ENCODE data around the gene ZNF408.

The ZNF408 gene

DNA sequence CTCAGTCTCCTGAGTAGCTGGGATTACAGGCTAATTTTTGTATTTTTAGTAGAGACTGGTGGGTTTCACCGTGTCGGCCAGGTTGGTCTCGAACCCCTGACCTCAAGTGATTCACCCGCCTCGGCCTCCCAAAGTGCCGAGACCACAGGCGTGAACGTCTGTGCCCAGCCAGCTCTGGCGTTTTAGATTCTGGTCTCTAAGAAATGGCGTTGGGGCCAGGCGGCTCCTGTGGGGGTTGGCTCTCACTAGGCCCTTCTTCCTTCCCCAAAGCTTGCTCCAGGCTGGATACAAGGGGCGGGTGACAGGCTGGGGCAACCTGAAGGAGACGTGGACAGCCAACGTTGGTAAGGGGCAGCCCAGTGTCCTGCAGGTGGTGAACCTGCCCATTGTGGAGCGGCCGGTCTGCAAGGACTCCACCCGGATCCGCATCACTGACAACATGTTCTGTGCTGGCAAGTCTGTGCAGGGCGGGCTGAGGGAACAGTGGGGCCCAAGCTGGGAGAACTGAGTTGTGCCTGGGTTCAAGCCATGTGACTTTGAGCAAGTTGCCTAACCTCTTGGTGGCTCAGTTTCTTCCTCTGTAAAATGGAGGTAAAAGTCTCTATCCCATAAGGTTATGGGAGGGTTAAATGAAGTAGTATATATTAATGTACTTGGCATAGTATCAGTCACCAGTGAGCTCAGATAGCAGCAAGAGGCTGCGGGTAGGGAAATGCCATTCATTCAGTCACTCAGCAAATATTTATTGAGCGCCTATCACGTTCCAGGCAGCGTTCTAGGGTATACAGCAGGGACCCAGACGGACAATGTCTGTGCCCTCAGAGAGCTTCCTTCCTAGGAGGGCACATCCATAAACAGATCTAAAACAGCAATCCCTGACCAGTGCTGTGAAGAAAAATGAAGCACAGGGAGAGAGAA lies 28.5 kb downstream of the ZNF408 start:
- no peak for DNase-seq

DNA sequence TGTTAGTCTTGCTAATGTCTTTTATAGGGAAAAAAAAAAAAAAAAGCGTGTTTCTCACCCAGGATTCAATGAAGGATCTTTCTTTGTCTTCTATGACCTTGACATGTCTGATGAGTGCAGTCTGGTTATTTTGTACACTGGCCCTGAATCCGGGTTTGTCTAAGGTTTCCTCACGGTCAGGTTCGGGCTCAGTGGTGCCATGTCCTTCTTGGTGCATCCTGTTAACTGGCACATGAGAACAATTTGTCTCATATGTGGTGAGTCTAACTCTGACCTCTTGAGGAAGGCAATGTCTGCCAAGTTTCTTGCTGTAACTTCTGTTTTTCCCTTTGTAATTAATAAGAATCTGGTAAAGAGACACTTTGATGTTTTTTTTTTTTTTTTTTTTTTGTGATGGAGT lies 30.7 kb downstream of the ZNF408 start:
- DNase-seq: no peak

DNA sequence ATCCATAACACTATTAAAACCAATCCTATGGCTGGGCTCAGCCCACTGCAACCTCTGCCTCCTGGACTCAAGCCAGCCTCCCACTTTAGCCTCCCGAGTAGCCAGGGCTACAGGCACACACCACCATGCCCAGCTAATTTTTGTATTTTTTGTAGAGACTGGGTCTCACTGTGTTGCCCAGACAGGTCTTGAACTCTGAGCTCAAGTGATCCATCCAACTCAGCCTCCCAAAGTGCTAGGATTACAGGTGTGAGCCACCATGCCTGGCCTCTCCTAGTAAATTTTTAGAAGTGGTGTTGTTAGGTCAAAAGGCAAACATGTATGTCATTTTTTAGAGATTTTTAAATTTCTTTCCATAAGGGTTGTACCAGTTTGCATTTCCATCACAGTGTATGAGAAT lies 32.4 kb downstream of the ZNF408 start:
- DNase-seq: no peak

DNA sequence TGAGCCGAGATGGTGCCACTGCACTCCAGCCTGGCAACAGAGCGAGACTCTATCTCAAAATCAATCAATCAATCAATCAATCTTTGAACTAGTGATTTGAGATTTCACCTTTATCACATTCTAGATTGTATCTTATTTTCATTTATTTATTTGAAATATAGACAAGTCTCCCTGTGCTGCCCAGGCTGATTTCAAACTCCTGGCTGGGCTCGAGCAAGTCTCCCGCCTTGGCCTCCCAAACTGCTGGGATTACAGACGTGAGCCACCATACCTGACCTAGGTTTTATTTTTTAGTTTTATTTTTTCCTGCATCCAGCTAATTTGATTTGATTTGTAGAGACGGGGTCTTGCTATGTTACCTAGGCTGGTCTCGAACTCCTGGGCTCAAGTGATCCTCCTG lies 35.3 kb downstream of the ZNF408 start:
- DNase-seq: no peak

DNA sequence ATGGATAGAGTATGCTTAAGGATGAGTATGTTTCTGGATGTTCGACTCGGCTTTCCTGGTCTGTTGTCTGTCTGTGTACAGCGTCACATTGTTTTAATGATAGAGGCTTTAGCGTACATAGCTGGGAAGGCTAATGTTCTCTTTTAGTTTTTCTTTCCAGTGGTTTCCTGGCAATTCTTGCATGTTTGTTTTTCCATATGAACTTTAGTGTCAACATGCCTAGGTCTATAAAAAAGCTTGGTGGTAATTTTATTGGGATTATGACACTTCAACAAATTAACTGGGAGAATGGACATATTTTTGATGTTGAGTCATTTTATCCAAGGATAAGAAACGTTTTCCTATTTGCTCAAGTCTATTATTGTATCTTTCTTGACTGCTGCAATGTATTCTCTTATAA lies 35.8 kb downstream of the ZNF408 start:
- no peak for DNase-seq

DNA sequence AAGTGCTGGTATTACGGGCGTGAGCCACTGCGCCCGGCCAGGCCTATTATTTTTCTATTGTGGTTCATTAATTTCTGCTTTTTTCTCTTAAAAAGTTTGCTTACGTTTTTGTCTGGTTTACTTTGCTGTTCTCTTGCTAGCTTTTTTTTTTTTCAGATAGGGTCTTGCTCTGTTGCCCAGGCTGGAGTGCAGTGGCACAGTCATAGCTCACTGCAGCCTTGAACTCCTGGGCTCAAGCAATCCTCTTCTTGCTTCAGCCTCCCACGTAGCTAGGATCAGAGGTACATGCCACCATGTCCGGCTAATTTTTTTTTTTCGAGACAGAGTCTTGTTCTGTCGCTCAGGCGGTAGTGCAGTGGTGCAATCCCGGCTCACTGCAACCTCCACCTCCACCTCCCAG lies 36.9 kb downstream of the ZNF408 start:
- DNase-seq: no peak

DNA sequence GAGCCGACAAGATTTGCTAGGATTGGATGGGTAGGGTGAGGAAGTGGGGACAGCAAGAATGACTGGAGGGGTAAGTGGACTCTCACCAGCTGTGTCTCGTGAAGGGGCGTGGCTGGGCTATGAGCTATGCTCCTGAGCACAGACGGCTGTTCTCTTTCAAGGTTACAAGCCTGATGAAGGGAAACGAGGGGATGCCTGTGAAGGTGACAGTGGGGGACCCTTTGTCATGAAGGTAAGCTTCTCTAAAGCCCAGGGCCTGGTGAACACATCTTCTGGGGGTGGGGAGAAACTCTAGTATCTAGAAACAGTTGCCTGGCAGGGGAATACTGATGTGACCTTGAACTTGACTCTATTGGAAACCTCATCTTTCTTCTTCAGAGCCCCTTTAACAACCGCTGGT lies 38.1 kb downstream of the ZNF408 start:
- DNase-seq: no peak

DNA sequence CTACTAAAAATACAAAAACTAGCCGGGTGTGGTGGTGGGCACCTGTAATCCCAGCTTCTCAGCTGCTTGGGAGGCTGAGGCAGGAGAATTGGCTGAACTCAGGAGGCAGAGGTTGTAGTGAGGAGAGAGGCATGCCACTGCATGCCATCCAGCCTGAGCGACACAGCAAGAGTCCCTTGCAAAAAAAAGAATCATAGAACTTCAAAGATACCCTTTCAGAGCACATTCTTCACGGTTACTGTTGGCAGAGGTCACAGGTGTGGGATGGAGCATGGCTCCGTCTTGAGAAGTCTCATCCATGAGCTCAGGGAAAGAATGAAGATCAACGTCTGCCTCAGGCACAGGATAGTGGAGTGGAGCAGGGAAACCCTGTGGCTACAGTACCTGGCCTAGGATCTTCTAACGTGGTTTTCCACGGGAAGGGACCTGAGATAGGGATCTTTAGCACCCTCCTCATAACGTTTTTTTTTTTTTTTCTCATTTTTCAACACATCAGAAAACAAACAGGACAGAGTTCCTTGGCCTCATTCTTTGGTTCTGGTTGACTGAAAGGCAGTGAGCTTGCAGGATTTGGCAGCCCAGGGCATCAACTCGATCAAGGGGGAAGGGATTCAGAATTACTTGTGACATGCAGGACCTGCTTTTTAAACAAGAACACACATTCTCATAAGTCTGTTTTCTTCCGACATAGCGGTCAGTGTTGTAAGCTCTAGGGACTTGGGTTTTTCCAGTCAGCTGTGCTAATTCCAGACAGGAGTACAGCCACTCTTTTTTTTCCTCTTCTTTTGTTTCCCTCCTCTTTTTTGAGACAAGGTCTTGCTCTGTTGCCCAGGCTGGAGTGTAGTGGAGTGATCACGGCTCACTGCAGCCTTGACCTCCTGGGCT lies 41.0 kb downstream of the ZNF408 start:
- no peak for DNase-seq

DNA sequence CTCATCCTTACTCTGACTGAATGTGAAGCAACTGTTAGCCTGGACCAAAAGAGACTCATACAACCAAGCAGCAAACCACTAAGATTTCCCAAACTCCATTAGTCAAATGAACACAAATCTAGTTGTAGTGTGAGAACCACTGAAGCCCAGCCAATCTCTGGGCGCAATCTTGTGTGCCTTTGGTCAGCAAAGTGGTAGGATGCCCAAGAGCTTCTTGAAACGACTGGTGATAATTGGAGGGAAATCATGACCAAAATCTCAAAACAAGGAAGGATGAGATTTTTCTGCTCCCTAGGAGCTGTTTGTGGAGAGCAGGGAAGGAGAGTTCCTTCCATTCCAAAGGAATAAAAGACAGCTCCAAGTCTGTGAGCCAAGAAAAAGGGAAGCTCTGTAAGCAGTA lies 42.2 kb downstream of the ZNF408 start:
- no peak for DNase-seq

DNA sequence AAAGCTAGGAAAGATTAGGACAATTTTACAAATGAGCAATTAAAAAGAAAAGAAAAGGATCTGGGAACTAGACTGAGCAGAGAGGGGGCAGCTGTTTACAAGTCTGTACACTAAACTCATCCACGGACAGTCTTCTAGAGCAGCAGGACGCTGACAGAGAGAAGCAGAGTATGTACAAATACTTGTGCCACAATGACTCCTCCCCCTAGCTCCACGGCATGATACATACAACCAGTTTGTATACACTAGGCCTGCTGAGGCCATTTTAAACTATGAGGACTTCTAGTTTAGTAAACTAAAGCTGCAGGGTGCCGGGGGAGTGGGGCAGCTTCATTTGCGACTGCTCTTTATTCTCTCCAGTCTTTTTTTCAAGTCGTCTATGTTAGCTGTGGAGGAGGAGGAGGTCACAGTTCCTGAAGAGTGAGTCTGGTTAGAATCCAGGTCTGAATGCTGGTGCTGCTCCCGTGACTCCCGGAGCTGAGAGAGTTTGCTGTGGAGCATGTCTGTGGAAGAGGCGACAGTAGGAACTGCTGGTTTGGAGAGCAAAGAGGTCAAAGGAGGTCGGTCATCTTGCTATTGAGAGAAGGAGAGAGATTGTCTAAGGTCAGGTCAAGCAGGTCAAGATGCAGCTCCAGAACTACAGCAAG lies 43.0 kb downstream of the ZNF408 start:
- DNase-seq: no peak

DNA sequence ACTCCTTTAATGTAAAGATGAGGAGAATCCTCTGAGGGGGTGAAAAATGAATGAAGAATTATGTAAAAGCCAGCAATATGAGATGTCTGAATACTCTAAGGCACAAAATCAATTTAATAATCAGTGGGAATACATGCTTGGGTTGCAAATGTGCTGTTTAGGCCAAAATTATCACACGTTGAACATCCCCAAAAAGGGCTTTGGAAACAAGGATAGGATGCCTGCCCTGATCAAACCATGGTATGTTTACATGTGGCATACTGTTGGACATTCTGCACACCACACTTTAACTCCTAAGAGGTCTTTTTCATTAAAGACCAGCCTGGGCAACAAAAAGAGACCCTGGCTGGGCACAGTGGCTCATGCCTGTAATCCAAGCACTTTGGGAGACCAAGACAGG lies 44.5 kb downstream of the ZNF408 start:
- no peak for DNase-seq

DNA sequence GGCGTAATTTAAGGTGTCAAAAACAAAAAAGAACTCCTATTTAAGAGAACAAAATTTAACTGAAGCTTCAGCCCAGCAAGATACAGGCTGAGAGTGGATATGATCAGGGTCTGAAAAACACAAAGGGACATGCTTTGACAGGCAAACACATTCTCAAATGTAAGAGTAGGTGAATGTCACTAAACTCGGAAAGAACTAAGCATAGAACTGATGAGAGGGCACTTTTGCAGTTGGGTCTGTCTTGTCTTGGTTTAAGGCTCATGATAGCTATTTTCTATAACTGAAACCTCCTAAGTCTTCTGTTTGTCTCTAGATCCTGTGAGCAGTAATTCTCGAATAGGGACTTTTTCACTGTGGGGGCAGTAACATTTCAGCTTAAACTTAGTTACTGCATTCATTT lies 45.2 kb downstream of the ZNF408 start:
- no peak for DNase-seq

DNA sequence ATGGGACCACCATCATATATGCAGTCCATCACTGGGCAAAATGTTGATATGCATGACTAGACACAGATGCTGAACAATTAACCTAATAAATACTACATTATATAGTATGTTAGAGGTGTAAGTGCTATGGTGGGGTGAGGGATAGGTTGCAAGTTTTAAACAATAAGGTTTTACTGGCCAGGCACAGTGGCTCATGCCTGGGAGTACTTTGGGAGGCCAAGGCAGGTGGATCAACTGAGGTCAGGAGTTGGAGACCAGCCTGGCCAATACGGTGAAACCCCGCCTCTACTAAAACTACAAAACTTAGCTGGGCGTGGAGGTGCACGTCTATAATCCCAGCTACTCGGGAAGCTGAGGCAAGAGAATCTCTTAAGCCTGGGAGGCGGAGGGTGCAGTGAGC lies 46.3 kb downstream of the ZNF408 start:
- DNase-seq: no peak
